Stimulated activated CD4-positive, alpha-beta T cell treated with anti-CD3 and anti-CD28 coated beads, Interleukin-15, amount 100 ng/mL, for 1 hour (primary cell): ENCODE measurements around the gene RTTN.
"Not testable (repeated sequence)": the region's sequence is repeated elsewhere in the genome, so short reads cannot be mapped to it uniquely, and the experiment has no call there.

Experiments used
- DNase-seq, 2 donors: peaks; one replicate each; pipeline ENCODE4 v3.0.0-alpha.2; 2020; ENCODE audit warnings: low read depth in 1 of 2, low spot score in 1 of 2

RTTN gene

GRCh38 chr18:70156886-70157285 is 48.6 kb downstream of the RTTN start:
- no peak for DNase-seq

DNA sequence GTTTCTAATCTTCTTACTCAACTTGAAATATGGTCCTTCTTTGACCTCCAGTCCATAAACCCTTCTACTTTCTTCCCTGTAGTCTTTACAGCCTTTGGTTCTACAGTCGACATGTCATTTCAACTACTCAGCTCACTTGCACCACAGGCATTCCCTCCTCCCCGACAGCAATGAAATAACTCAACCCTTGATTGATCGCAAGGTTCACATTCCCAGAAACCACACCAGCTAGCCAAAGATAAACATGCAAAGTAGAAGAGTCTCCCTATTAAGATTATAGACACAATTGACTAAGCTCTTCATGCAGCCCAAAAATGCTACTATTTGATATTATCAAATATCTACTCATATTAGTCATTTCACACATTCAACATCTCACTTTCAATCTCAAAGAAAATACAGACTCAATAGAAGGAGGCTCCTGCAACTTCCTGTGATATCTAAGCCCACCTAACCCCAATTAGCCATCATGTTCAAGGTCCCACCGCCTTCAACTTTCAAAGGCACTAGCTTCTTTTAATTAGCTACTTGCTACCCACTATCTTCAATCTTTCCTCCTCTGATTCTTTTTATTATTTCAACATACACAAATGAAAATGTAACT is 50.8 kb downstream of the RTTN start:
- DNase-seq: no peak

GRCh38 chr18:70151614-70152013 is 53.9 kb downstream of the RTTN start:
- no peak for DNase-seq

DNA sequence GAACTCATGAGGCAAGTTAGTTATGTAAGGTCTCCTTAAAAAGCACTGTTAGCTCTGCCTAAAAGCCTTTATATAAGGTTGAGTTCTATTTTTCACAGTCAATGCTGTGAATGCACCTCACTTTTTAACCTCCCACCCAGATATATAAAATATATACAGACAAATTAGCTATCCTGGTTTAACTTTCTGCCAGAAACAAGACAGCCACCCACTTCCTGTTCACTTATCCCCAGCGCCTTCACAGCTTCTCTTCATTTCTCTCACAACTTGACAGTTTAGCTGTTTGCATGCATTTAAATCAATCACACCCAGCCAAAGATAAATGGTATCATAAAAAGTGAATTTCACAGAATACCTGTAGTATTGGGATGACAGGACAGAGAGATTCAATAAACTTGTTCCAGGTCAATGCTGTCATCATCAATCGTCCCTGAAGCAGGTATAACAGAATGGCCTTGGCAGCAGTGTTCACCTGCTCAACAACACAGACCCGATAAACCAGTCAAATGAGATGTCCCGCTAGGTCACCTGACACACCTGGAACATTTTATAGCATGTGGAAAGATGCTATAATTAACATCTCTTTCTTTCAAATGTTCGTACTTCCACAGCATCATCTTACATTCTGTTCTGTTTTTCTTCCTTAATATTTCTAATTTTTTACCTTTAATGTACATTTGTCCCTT is 55.7 kb downstream of the RTTN start:
- DNase-seq: no peak

GRCh38 chr18:70149156-70149555 is 56.3 kb downstream of the RTTN start:
- no peak for DNase-seq

GRCh38 chr18:70148039-70148938 is 57.2 kb downstream of the RTTN start:
- DNase-seq: no peak

- no peak for DNase-seq
Observed at GRCh38 chr18:70146174-70146573, 59.3 kb downstream of the RTTN start.

GRCh38 chr18:70142001-70142400 is 63.5 kb downstream of the RTTN start:
- no peak for DNase-seq

- no peak for DNase-seq
Observed at GRCh38 chr18:70139138-70139537, 66.3 kb downstream of the RTTN start.

- no peak for DNase-seq
Observed at GRCh38 chr18:70135604-70136003, 69.9 kb downstream of the RTTN start.

DNA sequence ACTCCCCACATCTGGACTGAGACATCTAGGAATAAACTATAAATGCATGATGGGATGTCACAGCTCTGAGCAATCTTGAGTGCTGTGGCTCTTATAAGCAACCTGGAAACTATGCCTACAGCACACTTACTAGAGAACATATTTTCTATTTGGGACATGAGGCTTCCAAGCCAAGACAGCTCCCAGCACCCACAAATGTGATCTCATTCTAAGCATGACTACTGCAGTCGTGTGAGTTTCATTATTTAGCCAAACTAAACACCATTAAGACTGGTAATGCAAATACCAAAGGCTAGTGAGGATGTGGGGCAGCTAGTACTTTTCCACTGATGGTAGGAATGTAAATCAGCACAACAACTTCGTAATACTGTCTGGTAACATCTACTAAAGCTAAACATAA is 72.5 kb downstream of the RTTN start:
- no peak for DNase-seq

DNA sequence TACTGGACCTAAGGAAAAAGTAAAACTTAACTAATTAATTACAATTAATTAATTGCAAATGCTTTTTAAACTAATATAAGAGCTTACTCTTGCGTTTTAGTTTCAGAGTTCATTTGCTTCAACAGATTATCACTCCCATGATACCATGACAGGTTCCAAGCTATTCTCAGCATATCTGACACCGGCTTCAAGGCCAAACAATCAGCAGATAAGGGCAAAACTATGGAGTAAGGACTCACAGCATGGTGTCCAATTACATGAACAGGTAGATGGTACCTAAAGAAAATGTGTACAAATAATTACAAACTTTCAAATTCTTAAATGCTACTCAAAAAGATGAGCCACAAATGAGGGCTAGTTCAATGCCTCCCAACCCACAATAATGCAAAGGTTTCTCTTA is 77.2 kb downstream of the RTTN start:
- no peak for DNase-seq

DNA sequence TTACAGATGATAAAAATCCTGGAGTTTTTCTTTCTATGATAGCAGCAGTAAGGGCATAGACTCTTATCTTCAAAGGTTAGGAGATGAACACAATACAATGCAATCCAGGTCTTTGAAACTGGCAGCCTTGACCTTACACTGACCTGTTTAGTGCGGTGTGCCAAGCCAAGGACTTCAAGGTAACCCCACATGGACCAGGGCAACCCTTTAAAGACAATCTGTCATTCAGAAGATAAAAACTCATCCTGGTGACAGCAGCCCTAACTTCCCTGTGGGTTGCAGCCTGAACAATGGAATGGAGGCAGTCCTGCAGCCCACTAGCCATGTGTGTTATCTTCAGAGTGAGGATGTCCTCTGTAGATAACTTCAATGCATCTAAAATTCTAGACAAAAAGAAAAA is 78.1 kb downstream of the RTTN start:
- no peak for DNase-seq

- no peak for DNase-seq
Observed at GRCh38 chr18:70126832-70127231, 78.7 kb downstream of the RTTN start.

GRCh38 chr18:70124139-70124538 is 81.3 kb downstream of the RTTN start:
- DNase-seq: no peak

- DNase-seq: no peak
Observed at GRCh38 chr18:70121842-70122241, 83.6 kb downstream of the RTTN start.

DNA sequence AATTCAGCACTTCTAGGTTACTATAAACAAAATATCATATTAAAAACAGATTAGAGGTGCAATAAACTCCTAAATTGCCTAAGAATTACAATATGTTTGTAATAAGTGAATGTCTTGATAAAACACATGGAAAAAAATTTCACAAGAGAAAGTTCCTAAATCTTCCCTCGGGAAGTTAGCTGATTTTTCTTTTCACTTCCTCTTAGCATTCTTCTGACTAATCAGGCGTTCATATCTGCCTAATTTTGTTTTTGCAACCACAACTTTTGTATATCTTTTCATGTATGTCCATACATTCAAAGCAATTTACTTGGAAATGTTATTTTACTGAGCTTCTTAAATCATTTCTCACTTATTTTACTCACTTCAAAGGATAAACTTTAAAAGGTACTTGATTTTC is 88.5 kb downstream of the RTTN start:
- no peak for DNase-seq

GRCh38 chr18:70113511-70113910 is 92.0 kb downstream of the RTTN start:
- no peak for DNase-seq

GRCh38 chr18:70110678-70111077 is 94.8 kb downstream of the RTTN start:
- no peak for DNase-seq

DNA sequence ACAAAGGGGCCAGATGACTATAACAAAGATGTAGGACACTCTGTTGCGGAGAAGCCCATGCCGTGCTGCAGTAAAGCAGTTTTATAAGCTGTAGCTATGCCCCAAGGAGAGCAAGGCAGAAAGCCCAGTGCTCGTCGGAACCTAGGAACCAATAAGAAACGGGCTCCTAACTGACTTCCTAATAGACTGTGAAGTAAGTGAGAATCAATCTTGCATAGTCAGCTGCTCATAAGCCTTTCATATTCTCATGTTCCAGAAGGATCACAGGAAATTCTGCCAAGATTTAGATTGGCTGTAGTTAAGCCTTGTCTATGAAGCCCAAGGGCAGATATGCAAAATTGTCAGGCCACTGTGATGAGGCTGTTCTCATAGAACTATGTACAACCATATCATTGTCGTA is 98.4 kb downstream of the RTTN start:
- no peak for DNase-seq

DNA sequence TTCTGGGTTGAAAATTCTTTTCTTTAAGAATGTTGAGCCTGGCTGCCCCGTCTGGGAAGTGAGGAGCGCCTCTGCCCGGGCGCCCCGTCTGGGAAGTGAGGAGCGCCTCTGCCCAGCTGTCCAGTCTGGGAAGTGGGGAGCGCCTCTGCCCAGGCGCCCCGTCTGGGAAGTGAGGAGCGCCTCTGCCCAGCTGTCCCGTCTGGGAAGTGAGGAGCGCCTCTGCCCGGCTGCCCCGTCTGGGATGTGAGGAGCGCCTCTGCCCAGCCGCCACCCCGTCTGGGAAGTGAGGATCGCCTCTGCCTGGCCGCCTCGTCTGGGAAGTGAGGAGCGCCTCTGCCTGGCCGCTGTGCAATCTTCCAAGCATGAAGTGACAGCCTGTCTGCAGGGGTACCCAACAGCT is 102.6 kb downstream of the RTTN start:
- DNase-seq: not testable (repeated sequence)

- no peak for DNase-seq
Observed at GRCh38 chr18:70089858-70090257, 115.6 kb downstream of the RTTN start.
